Heart right ventricle (tissue), 16 donors: ENCODE data around the gene TAOK2. TPM values are rescaled to one million over a fixed set of nuclear protein-coding genes. Genes with fewer than 3 reads are reported as not detected.
"Not testable (repeated sequence)": the region's sequence is repeated elsewhere in the genome, so short reads cannot be mapped to it uniquely, and the experiment has no call there.

Experiments used
- ATAC-seq, 8 donors: fragments of 200-7000 bp; cut with Tn5 transposase; one replicate each; pipeline ENCODE4 v1.9.1; 2020; ENCODE audit warnings: mild to moderate bottlenecking in 8 of 8, moderate library complexity in 8 of 8, moderate number of reproducible peaks in 1 of 8
- DNase-seq, 2 donors: peaks; one replicate each; pipeline ENCODE4 v3.0.0-alpha.2; 2020
- H3K27ac ChIP-seq, 10 donors: fragments of 200-600 bp; sonication (generic) in 2 of 10; one replicate each; pipeline versions ENCODE4 v1.5.0 to v1.8.0; 2020 to 2022; ENCODE audit warnings: mild to moderate bottlenecking in 3 of 10
- H3K27me3 ChIP-seq, 7 donors: fragments of 200-600 bp; one replicate each; pipeline ENCODE4 v1.8.0; 2021 to 2022; ENCODE audit warnings: mild to moderate bottlenecking in 2 of 7
- H3K36me3 ChIP-seq, 9 donors: fragments of 200-600 bp; sonication (generic) in 1 of 9; one replicate each; pipeline versions ENCODE4 v1.5.0 to v1.8.0; 2020 to 2022; ENCODE audit warnings: mild to moderate bottlenecking in 2 of 9
- H3K4me1 ChIP-seq, 9 donors: fragments of 200-600 bp; sonication (generic) in 1 of 9; one replicate each; pipeline versions ENCODE4 v1.5.0 to v1.8.0; 2020 to 2022; ENCODE audit warnings: mild to moderate bottlenecking in 4 of 9
- H3K4me3 ChIP-seq, 10 donors: fragments of 200-600 bp; sonication (generic) in 2 of 10; one replicate each; pipeline versions ENCODE4 v1.5.0 to v1.8.0; 2020 to 2022; ENCODE audit warnings: mild to moderate bottlenecking in 7 of 10, moderate library complexity in 2 of 10
- H3K9me3 ChIP-seq, 11 donors: fragments of 200-600 bp in 10 of 11; sonication (generic) in 2 of 11; one replicate each; pipeline versions ENCODE4 v1.5.0 to v1.8.0; 2013 to 2022; ENCODE audit warnings: mild to moderate bottlenecking in 2 of 11, control low read depth in 1 of 11, moderate library complexity in 1 of 11
- WGBS, 2 donors: extraction: QIAGEN DNeasy Blood & Tissue Kit; methylation state at CpG; one replicate each; pipeline ENCODE4 v1.1.7; 2013; ENCODE audit warnings: inconsistent platforms in 1 of 2; 5-methylcytosine and 5-hydroxymethylcytosine counted together
- intact Hi-C, 10 donors: fragments of 100-400 bp; cut with DNase I; formaldehyde crosslinking; loops; one replicate each; pipeline versions ENCODE4 v1.11.1 to v1.14.2; 2022
- polyA plus RNA-seq, 2 donors: library from polyadenylated mRNA; stranded (reverse); fragments of 200-250 nt; gene quantifications; one replicate each; pipeline ENCODE4 v1.2.3, GENCODE V29; 2013
- total RNA-seq, 10 donors: library from RNA; stranded (reverse); fragmentation: NEBNext Ultra II Directional in 3 of 10; extraction: Animal tissue kit (Norgen Biotek cat#: 25700) in 3 of 10; gene quantifications; one replicate each; pipeline versions ENCODE4 v1.2.1 to v1.2.4, GENCODE V29; 2021 to 2023
- TF ChIP-seq, protein P1 (sequence below), 9 donors: fragments of 200-600 bp; sonication (generic) in 2 of 9; IDR thresholded peaks; one replicate each; pipeline versions ENCODE4 v1.5.0 to v1.8.0; 2021 to 2022; ENCODE audit warnings: antibody characterized with exemption in 9 of 9, mild to moderate bottlenecking in 5 of 9, moderate library complexity in 1 of 9
- donor health status: Arrhythmogenic right ventricular cardiomyopathy.
- donor health status: ischemic (EF 13 %, LVEDD 7.1; RV severe dilation, severe dysfunction).
- donor health status: healthy with polysubstance abuse.
- donor health status: DM: no; HTN: yes; CAD: no.
- donor health status: DM: no; HTN: no; CAD: no.
- donor health status: ischemic (EF 25% LVEDD 6.9; RV normal size, moderate dysfunction).
- donor health status: ischemic (EF 25% LVEDD 5.7; RV mildly dilated, moderate dysfunction).
- donor health status: healthy.
- donor health status: DM: yes; HTN: yes; CAD: no.
- donor health status: Ischemic cardiomyopathy.
- donor health status: ischemic (EF 35%, LVEDD 5.7; RV mildly dilated, moderate dysfunction).
- donor health status: nonischemic (EF 11% LVEDD 7.7; RV severe dilation, severe dysfunction).
- donor health status: DM: yes; HTN: yes; CAD: no.
- donor health status: PGD.
- donor health status: ischemic (EF 29% LVEDD 5.4; RV normal size, mild dysfunction).
- donor health status: nonischemic (EF 23%, LVEDD 6.1; RV moderate dilation, normal function).

The TAOK2 gene
- total and polyA plus RNA-seq, 12 donors: 27.0 to 50.4 (median 32.7) TPM

- no peak for DNase-seq
- H3K4me1 ChIP-seq: peaks cover 0 to 10% (median 6%) of the 10 kb centered on the region in 9 donors
- intact Hi-C loops: no loop called here
- H3K4me3 ChIP-seq: no peak overlapping the region
- no peak overlapping the region for H3K27ac ChIP-seq
- peaks cover 4 to 91% (median 78%) of the 10 kb centered on the region in 7 donors for H3K27me3 ChIP-seq
- peak in 1 of 8 donors; percentile 24 for ATAC-seq
- WGBS, 2 donors: 22 to 24% methylated on average over 12 of the region's 12 CpGs
- H3K9me3 ChIP-seq: no peaks in the 10 kb centered on the region
- TF ChIP-seq, protein P1, sequence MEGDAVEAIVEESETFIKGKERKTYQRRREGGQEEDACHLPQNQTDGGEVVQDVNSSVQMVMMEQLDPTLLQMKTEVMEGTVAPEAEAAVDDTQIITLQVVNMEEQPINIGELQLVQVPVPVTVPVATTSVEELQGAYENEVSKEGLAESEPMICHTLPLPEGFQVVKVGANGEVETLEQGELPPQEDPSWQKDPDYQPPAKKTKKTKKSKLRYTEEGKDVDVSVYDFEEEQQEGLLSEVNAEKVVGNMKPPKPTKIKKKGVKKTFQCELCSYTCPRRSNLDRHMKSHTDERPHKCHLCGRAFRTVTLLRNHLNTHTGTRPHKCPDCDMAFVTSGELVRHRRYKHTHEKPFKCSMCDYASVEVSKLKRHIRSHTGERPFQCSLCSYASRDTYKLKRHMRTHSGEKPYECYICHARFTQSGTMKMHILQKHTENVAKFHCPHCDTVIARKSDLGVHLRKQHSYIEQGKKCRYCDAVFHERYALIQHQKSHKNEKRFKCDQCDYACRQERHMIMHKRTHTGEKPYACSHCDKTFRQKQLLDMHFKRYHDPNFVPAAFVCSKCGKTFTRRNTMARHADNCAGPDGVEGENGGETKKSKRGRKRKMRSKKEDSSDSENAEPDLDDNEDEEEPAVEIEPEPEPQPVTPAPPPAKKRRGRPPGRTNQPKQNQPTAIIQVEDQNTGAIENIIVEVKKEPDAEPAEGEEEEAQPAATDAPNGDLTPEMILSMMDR (IDR thresholded peaks at IDR 0.05): peak in 8 of 9 donors; percentile 36 to 77 (median 60)
- no peaks in the 10 kb centered on the region for H3K36me3 ChIP-seq
Measured at GRCh38 chr16:30032083-30032819, 58.6 kb downstream of the TAOK2 start.

DNA sequence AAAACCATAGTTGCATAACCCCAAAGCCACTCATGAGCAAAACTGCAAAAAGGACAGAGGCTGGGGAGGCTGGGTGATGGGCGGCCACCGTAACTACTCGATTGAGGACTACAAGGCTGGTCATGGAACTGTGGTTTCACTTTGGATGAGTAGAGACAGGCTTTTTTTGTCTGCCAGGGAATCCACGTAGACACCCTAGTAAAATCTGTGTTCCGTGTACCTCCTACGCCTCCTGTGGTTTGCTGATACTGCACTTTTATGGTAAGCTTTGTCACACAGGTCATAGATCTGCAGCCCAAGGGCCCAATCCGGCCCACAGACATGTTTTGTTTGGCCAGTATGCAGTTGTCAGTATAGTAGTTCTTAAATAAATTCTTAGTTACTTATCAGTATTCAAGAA lies 59.6 kb downstream of the TAOK2 start:
- intact Hi-C loops: no loop called here
- peaks cover 0 to 10% (median 6%) of the 10 kb centered on the region in 9 donors for H3K4me1 ChIP-seq
- DNase-seq (no peak), ATAC-seq (no peak)
- H3K4me3 ChIP-seq: no peak overlapping the region
- TF ChIP-seq, protein P1 (IDR thresholded peaks at IDR 0.05): no peak
- H3K36me3 ChIP-seq: no peaks in the 10 kb centered on the region
- H3K9me3 ChIP-seq: no peaks in the 10 kb centered on the region
- no peak overlapping the region for H3K27ac ChIP-seq
- 76 to 77% methylated on average over 7 of the region's 7 CpGs for WGBS, 2 donors
- peaks cover 4 to 81% (median 74%) of the 10 kb centered on the region in 7 donors for H3K27me3 ChIP-seq

DNA sequence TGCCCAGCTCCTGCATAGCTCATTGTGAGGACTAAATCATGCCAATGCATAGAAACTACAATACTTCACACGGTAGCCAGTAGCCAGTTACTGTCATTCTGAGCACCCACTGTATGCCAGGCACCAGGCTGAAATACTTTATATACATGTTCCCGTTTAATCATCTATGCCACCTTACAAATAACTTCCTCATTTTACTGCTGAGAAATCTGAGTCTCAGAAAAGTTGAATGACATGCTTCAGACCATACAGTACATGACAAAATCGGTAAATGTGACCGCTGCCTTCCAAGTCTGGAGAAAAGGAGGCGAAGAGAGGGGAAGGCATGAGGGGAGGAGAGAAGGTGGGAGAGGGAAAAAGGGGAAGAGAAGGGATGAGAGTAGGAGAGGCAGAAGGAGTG lies 66.6 kb downstream of the TAOK2 start:
- Histone ChIP-seq H3K27ac (no peak overlapping the region), H3K36me3 (no peaks in the 10 kb centered on the region), H3K4me1 (no peaks in the 10 kb centered on the region), H3K27me3 (peaks cover 0 to 15% (median 8%) of the 10 kb centered on the region in 7 donors), H3K4me3 (no peak overlapping the region), H3K9me3 (no peaks in the 10 kb centered on the region)
- no peak for ATAC-seq
- DNase-seq: no peak
- WGBS, 2 donors: 65 to 81% methylated on average over 5 of the region's 5 CpGs
- TF ChIP-seq, protein P1 (IDR thresholded peaks at IDR 0.05): no peak
- intact Hi-C loops: no loop called here

DNA sequence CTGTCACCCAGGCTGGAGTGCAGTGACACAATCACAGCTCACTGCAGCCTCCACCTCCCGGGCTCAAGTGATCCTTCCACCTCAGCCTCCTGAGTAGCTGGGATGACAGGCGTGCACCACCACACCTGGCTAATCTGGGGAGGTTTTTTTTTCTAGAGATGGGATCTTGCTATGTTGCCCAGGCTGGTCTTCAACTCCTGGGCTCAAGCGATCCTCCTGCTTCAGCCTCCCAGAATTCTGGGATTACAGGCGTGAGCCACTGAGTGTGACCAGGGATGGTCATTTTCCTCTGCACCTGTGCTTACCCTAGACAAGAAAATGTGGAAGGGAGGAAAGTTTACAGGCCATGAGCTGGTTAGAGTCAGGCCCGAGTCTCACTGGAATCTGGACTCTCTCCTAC lies 67.0 kb downstream of the TAOK2 start:
- H3K9me3 ChIP-seq, H3K4me1 ChIP-seq, H3K36me3 ChIP-seq, ATAC-seq, intact Hi-C loops, DNase-seq, H3K27ac ChIP-seq, H3K4me3 ChIP-seq: not testable (repeated sequence)
- WGBS, 2 donors: 81 to 84% methylated on average over 5 of the region's 5 CpGs
- H3K27me3 ChIP-seq: peaks cover 0 to 12% (median 6%) of the 10 kb centered on the region in 7 donors

DNA sequence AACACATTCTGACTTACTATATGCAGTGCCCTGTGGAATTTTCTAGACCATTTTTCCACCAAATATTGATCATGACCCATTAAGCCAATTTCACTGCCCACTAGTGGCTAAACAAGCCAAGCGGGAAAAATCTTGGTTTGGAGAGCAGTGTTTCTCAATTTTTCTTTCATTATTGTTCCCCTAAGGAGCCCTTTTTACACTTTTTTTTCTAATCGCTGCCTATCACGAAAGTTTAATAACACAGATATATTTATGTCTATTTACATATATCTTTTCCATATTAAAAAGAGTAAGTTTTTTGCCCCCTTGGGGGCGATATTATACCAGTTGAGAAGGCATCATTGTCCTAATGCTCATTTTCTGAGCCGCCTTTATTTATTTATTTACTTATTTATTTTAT lies 68.2 kb downstream of the TAOK2 start:
- TF ChIP-seq, protein P1 (IDR thresholded peaks at IDR 0.05): peak; percentile 29 to 62 (median 50)
- intact Hi-C loops: no loop called here

More for the DNA sequence above, 68.2 kb downstream of the TAOK2 start:
- no peak overlapping the region for H3K4me3 ChIP-seq
- H3K4me1 ChIP-seq: no peaks in the 10 kb centered on the region
- ATAC-seq (peak in 1 of 8 donors; percentile 33), DNase-seq (no peak)
- H3K27me3 ChIP-seq: peaks cover 0 to 8% (median 0%) of the 10 kb centered on the region in 7 donors
- H3K36me3 ChIP-seq: no peaks in the 10 kb centered on the region
- H3K9me3 ChIP-seq: no peaks in the 10 kb centered on the region
- 23 to 33% methylated on average over 5 of the region's 5 CpGs for WGBS, 2 donors
- no peak overlapping the region for H3K27ac ChIP-seq
